ENCODE data around the gene ZNF793. TPM values are rescaled to one million over a fixed set of nuclear protein-coding genes. Genes with fewer than 3 reads are reported as not detected.
A peak's percentile ranks its signal among the peaks of the same experiment; 100 is the strongest.

ZNF793 gene
- total and polyA plus RNA-seq, 9 of the 15 experiments (the other 6 are each of a cell fraction or from before 2014, with no cell fraction given) = 0.02 to 0.04 (median 0.03) TPM; not detected in 6

GRCh38 chr19:37466798-37467607 lies 39.7 kb upstream of the ZNF793 start, which contains the start of gene ZNF569 (continued):
- TF ChIP-seq MGA (IDR thresholded peaks at IDR 0.05) = peak; percentile 35; the same call in 1 of the 2 replicates
- no peak for TF ChIP-seq KHSRP (IDR thresholded peaks at IDR 0.05)
- no peak for TF ChIP-seq ZSCAN29 (IDR thresholded peaks at IDR 0.05)
- TF ChIP-seq ZEB2 (IDR thresholded peaks at IDR 0.05) = peak; percentile 89
- no peak for TF ChIP-seq MXI1 (IDR thresholded peaks at IDR 0.05; ENCODE audit: low read depth, low read length)
- TF ChIP-seq TCF7L2 (IDR thresholded peaks at IDR 0.05; ENCODE audit: low read depth, low read length) = no peak
- no peak for TF ChIP-seq FOXA1 (IDR thresholded peaks at IDR 0.05; ENCODE audit: borderline replicate concordance)
- TF ChIP-seq HINFP (tag; conservative IDR thresholded peaks at IDR 0.05; ENCODE audit: low read depth) = no peak

Measured in K562 (cell line).